ENCODE measurements around the gene DLST. TPM values are rescaled to one million over a fixed set of nuclear protein-coding genes. Genes with fewer than 3 reads are reported as not detected.

The DLST gene
- total RNA-seq, result 10 to 100 TPM; 47.7 to 57.7 TPM
- 10 to 100 TPM; 74.0 to 86.2 TPM for polyA plus RNA-seq (ENCODE audit: insufficient read length in 2 of 2)
- long read RNA-seq, donor 1, transcript DLST-202 (15 exons, 2,838 nt), result major isoform, 5 of 11 reads
- long read RNA-seq, donor 1, partial matches to known transcripts, result 0 of 11 reads
- long read RNA-seq, donor 1, other reads (novel, unspliced or antisense), result 0 of 11 reads
- long read RNA-seq, donor 2, partial matches to known transcripts, result 0 of 3 reads
- long read RNA-seq, donor 2, other reads (novel, unspliced or antisense), result 0 of 3 reads
- long read RNA-seq, donor 3, partial matches to known transcripts, result 0 of 5 reads
- long read RNA-seq, donor 3, other reads (novel, unspliced or antisense), result 0 of 5 reads
- long read RNA-seq, donor 4, transcript DLST-202 (15 exons, 2,838 nt), result major isoform, 7 of 18 reads
- long read RNA-seq, donor 4, partial matches to known transcripts, result 5 of 18 reads
- long read RNA-seq, donor 4, other reads (novel, unspliced or antisense), result 0 of 18 reads

GRCh38 chr14:74881431-74882102 is at the start of gene DLST:
Gene DLST (plus strand): TSS chr14:74881916. CDS start chr14:74881954, 38 bp downstream.
- H3K27ac ChIP-seq (ENCODE audit: low read depth, low read length), result peak within 1 kb of the TSS; percentile 90
- H3K4me3 ChIP-seq (ENCODE audit: low read depth, low read length), result peak within 1 kb of the TSS; percentile 93
- H3K4me1 ChIP-seq (ENCODE audit: control insufficient read depth, insufficient read depth, low read length), result peaks cover 9% of the 10 kb centered on the region
- H3K36me3 ChIP-seq (ENCODE audit: control insufficient read depth, insufficient read depth, low read length), result peaks cover 5% of the 10 kb centered on the region
- H3K27me3 ChIP-seq (ENCODE audit: control insufficient read depth, insufficient read depth, low read length), result no peaks in the 10 kb centered on the region
- no peaks in the 10 kb centered on the region for H3K9me3 ChIP-seq (ENCODE audit: control insufficient read depth, insufficient read depth, low read length)
- WGBS (ENCODE audit: insufficient coverage), result under 1% methylated on average over 53 of the region's 53 CpGs
- peak; percentile 53 to 95 (median 72) for DNase-seq (ENCODE audit: low read depth in 4 of 6, low spot score in 6 of 6)

GRCh38 chr14:74832849-74833248 is 48.9 kb upstream of the DLST start:
- no peaks in the 10 kb centered on the region for H3K27me3 ChIP-seq (ENCODE audit: control insufficient read depth, insufficient read depth, low read length)
- WGBS (ENCODE audit: insufficient coverage), result no CpG with 5 or more reads among the region's 4 CpGs
- no peaks in the 10 kb centered on the region for H3K9me3 ChIP-seq (ENCODE audit: control insufficient read depth, insufficient read depth, low read length)
- no peak overlapping the region for H3K4me3 ChIP-seq (ENCODE audit: low read depth, low read length)
- H3K36me3 ChIP-seq (ENCODE audit: control insufficient read depth, insufficient read depth, low read length), result peaks cover 7% of the 10 kb centered on the region
- no peaks in the 10 kb centered on the region for H3K4me1 ChIP-seq (ENCODE audit: control insufficient read depth, insufficient read depth, low read length)
- DNase-seq (ENCODE audit: low read depth in 4 of 6, low spot score in 6 of 6), result no peak
- no peak overlapping the region for H3K27ac ChIP-seq (ENCODE audit: low read depth, low read length)

GRCh38 chr14:74834692-74835392 is 46.9 kb upstream of the DLST start:
- no peaks in the 10 kb centered on the region for H3K9me3 ChIP-seq (ENCODE audit: control insufficient read depth, insufficient read depth, low read length)
- H3K27me3 ChIP-seq (ENCODE audit: control insufficient read depth, insufficient read depth, low read length), result no peaks in the 10 kb centered on the region
- 100% methylated on average over 2 of the region's 5 CpGs for WGBS (ENCODE audit: insufficient coverage)
- no peaks in the 10 kb centered on the region for H3K4me1 ChIP-seq (ENCODE audit: control insufficient read depth, insufficient read depth, low read length)
- H3K36me3 ChIP-seq (ENCODE audit: control insufficient read depth, insufficient read depth, low read length), result peaks cover 7% of the 10 kb centered on the region
- no peak overlapping the region for H3K27ac ChIP-seq (ENCODE audit: low read depth, low read length)
- DNase-seq (ENCODE audit: low read depth in 4 of 6, low spot score in 6 of 6), result no peak
- H3K4me3 ChIP-seq (ENCODE audit: low read depth, low read length), result no peak overlapping the region

- H3K36me3 ChIP-seq (ENCODE audit: control insufficient read depth, insufficient read depth, low read length), result peaks cover 7% of the 10 kb centered on the region
- WGBS (ENCODE audit: insufficient coverage), result 76% methylated on average over 3 of the region's 7 CpGs
- H3K27ac ChIP-seq (ENCODE audit: low read depth, low read length), result no peak overlapping the region
- H3K9me3 ChIP-seq (ENCODE audit: control insufficient read depth, insufficient read depth, low read length), result no peaks in the 10 kb centered on the region
- H3K27me3 ChIP-seq (ENCODE audit: control insufficient read depth, insufficient read depth, low read length), result no peaks in the 10 kb centered on the region
- H3K4me1 ChIP-seq (ENCODE audit: control insufficient read depth, insufficient read depth, low read length), result no peaks in the 10 kb centered on the region
- no peak overlapping the region for H3K4me3 ChIP-seq (ENCODE audit: low read depth, low read length)
- no peak for DNase-seq (ENCODE audit: low read depth in 4 of 6, low spot score in 6 of 6)
These were observed 46.0 kb upstream of the DLST start for GRCh38 chr14:74835645-74836250.

- no peaks in the 10 kb centered on the region for H3K27me3 ChIP-seq (ENCODE audit: control insufficient read depth, insufficient read depth, low read length)
- DNase-seq (ENCODE audit: low read depth in 4 of 6, low spot score in 6 of 6), result no peak
- peaks cover 7% of the 10 kb centered on the region for H3K36me3 ChIP-seq (ENCODE audit: control insufficient read depth, insufficient read depth, low read length)
- no peaks in the 10 kb centered on the region for H3K4me1 ChIP-seq (ENCODE audit: control insufficient read depth, insufficient read depth, low read length)
- no peaks in the 10 kb centered on the region for H3K9me3 ChIP-seq (ENCODE audit: control insufficient read depth, insufficient read depth, low read length)
- no peak overlapping the region for H3K27ac ChIP-seq (ENCODE audit: low read depth, low read length)
- no CpG with 5 or more reads among the region's 1 CpG for WGBS (ENCODE audit: insufficient coverage)
- no peak overlapping the region for H3K4me3 ChIP-seq (ENCODE audit: low read depth, low read length)
These were observed 45.3 kb upstream of the DLST start for GRCh38 chr14:74836251-74836960.

GRCh38 chr14:74838166-74838565 is 43.5 kb upstream of the DLST start:
- no peak for DNase-seq (ENCODE audit: low read depth in 4 of 6, low spot score in 6 of 6)
- Histone ChIP-seq H3K27ac (ENCODE audit: low read depth, low read length) (no peak overlapping the region), H3K9me3 (ENCODE audit: control insufficient read depth, insufficient read depth, low read length) (no peaks in the 10 kb centered on the region), H3K36me3 (ENCODE audit: control insufficient read depth, insufficient read depth, low read length) (peaks cover 6% of the 10 kb centered on the region), H3K27me3 (ENCODE audit: control insufficient read depth, insufficient read depth, low read length) (no peaks in the 10 kb centered on the region), H3K4me1 (ENCODE audit: control insufficient read depth, insufficient read depth, low read length) (no peaks in the 10 kb centered on the region), H3K4me3 (ENCODE audit: low read depth, low read length) (no peak overlapping the region)
- WGBS (ENCODE audit: insufficient coverage), result no CpG with 5 or more reads among the region's 2 CpGs

- Histone ChIP-seq H3K27ac (ENCODE audit: low read depth, low read length) (no peak overlapping the region), H3K9me3 (ENCODE audit: control insufficient read depth, insufficient read depth, low read length) (no peaks in the 10 kb centered on the region), H3K36me3 (ENCODE audit: control insufficient read depth, insufficient read depth, low read length) (peaks cover 2% of the 10 kb centered on the region), H3K27me3 (ENCODE audit: control insufficient read depth, insufficient read depth, low read length) (no peaks in the 10 kb centered on the region), H3K4me3 (ENCODE audit: low read depth, low read length) (no peak overlapping the region), H3K4me1 (ENCODE audit: control insufficient read depth, insufficient read depth, low read length) (no peaks in the 10 kb centered on the region)
- 97% methylated on average over 5 of the region's 5 CpGs for WGBS (ENCODE audit: insufficient coverage)
- DNase-seq (ENCODE audit: low read depth in 4 of 6, low spot score in 6 of 6), result no peak
These were observed 41.1 kb upstream of the DLST start for GRCh38 chr14:74840603-74841030.

GRCh38 chr14:74841230-74842207 is 40.2 kb upstream of the DLST start:
- no peak for DNase-seq (ENCODE audit: low read depth in 4 of 6, low spot score in 6 of 6)
- no peak overlapping the region for H3K27ac ChIP-seq (ENCODE audit: low read depth, low read length)
- no peaks in the 10 kb centered on the region for H3K27me3 ChIP-seq (ENCODE audit: control insufficient read depth, insufficient read depth, low read length)
- 94% methylated on average over 2 of the region's 4 CpGs for WGBS (ENCODE audit: insufficient coverage)
- H3K9me3 ChIP-seq (ENCODE audit: control insufficient read depth, insufficient read depth, low read length), result no peaks in the 10 kb centered on the region
- no peaks in the 10 kb centered on the region for H3K36me3 ChIP-seq (ENCODE audit: control insufficient read depth, insufficient read depth, low read length)
- H3K4me1 ChIP-seq (ENCODE audit: control insufficient read depth, insufficient read depth, low read length), result no peaks in the 10 kb centered on the region
- H3K4me3 ChIP-seq (ENCODE audit: low read depth, low read length), result no peak overlapping the region

Measured in spinal cord (tissue), 10 donors.